ENCODE measurements around the gene PCDHB13.
A peak's percentile ranks its signal among the peaks of the same experiment; 100 is the strongest.
"Not testable (repeated sequence)": the region's sequence is repeated elsewhere in the genome, so short reads cannot be mapped to it uniquely, and the experiment has no call there.

PCDHB13 gene

DNA sequence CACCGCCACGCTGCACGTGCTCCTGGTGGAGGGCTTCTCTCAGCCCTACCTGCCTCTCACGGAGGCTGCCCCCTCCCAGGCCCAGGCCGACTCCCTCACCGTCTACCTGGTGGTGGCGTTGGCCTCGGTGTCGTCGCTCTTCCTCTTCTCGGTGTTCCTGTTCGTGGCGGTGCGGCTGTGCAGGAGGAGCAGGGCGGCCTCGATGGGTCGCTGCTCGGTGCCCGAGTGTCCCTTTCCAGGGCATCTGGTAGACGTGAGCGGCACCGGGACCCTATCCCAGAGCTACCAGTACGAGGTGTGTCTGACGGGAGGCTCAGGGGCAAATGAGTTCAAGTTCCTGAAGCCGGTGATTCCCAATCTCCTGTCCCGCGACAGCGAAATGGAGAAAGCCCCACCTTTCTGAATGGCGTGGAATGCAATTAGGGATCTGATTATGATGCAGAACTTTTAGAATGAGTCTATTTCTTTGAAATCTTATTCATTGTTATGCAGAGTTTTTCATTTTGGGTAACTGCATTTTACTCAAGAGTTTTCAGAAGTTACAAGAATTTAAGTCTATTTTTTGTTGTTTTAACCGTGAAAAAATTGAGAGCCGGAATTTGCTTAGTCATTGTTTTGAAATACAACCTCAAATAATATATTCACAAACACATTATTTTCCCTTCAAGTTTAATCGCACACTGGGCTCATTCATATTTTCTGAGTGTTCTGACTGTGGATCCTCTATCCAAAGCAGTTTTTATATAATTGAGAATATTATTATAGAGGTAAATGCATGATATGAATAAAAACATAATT is 23.0 kb downstream of the PCDHB13 start:
- H3K27ac ChIP-seq: no peak overlapping the region
- no peak for TF ChIP-seq ZFX (IDR thresholded peaks at IDR 0.05; ENCODE audit: borderline replicate concordance)
- TF ChIP-seq, protein P1, sequence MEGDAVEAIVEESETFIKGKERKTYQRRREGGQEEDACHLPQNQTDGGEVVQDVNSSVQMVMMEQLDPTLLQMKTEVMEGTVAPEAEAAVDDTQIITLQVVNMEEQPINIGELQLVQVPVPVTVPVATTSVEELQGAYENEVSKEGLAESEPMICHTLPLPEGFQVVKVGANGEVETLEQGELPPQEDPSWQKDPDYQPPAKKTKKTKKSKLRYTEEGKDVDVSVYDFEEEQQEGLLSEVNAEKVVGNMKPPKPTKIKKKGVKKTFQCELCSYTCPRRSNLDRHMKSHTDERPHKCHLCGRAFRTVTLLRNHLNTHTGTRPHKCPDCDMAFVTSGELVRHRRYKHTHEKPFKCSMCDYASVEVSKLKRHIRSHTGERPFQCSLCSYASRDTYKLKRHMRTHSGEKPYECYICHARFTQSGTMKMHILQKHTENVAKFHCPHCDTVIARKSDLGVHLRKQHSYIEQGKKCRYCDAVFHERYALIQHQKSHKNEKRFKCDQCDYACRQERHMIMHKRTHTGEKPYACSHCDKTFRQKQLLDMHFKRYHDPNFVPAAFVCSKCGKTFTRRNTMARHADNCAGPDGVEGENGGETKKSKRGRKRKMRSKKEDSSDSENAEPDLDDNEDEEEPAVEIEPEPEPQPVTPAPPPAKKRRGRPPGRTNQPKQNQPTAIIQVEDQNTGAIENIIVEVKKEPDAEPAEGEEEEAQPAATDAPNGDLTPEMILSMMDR (IDR thresholded peaks at IDR 0.05): no peak

- TF ChIP-seq ZFX (IDR thresholded peaks at IDR 0.05; ENCODE audit: borderline replicate concordance): no peak
- TF ChIP-seq, protein P1 (IDR thresholded peaks at IDR 0.05): no peak
Observed at GRCh38 chr5:141241496-141241895, 27.8 kb downstream of the PCDHB13 start.

GRCh38 chr5:141245250-141245717 is 31.6 kb downstream of the PCDHB13 start, which contains the start of gene PCDHB15:
PCDHB15 (plus strand) TSS chr5:141245395; CDS start chr5:141245579, 184 bp downstream.
- no peak for TF ChIP-seq ZFX (IDR thresholded peaks at IDR 0.05; ENCODE audit: borderline replicate concordance)
- TF ChIP-seq, protein P1 (IDR thresholded peaks at IDR 0.05): peak; percentile 79
- no peak within 1 kb of the TSS for H3K27ac ChIP-seq

More at GRCh38 chr5:141241496-141241895, 27.8 kb downstream of the PCDHB13 start:
- H3K27ac ChIP-seq: no peak overlapping the region

DNA sequence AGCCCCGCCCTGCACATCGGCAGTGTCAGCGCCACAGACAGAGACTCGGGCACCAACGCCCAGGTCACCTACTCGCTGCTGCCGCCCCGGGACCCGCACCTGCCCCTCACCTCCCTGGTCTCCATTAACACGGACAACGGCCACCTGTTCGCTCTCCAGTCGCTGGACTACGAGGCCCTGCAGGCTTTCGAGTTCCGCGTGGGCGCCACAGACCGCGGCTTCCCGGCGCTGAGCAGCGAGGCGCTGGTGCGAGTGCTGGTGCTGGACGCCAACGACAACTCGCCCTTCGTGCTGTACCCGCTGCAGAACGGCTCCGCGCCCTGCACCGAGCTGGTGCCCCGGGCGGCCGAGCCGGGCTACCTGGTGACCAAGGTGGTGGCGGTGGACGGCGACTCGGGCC is 33.3 kb downstream of the PCDHB13 start:
- H3K27ac ChIP-seq: not testable (repeated sequence)

GRCh38 chr5:141247434-141247833 is 33.7 kb downstream of the PCDHB13 start:
- not testable (repeated sequence) for H3K27ac ChIP-seq

- TF ChIP-seq ZFX (IDR thresholded peaks at IDR 0.05; ENCODE audit: borderline replicate concordance): no peak
- TF ChIP-seq, protein P1 (IDR thresholded peaks at IDR 0.05): no peak
- H3K27ac ChIP-seq: no peak overlapping the region
Observed at GRCh38 chr5:141250576-141250975, 36.9 kb downstream of the PCDHB13 start.

DNA sequence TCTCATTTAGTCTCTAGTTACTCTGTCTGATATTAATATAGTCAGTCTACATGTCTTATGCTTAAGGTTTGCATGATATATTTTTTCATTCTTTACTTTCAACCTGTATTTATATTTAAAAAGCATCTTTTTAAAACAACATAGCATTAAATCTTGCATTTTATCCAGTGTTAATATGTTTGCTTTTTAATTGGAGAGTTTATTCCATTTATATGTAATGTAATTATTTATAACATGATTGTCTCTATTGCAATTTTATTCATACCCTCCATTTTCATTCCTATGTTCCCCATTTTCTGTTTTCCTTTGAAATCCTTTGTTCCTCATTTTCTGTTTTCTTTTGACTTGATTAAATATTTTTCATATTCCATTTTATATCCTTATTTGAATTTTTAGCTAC is 44.7 kb downstream of the PCDHB13 start:
- no peak for TF ChIP-seq ZFX (IDR thresholded peaks at IDR 0.05; ENCODE audit: borderline replicate concordance)
- TF ChIP-seq, protein P1 (IDR thresholded peaks at IDR 0.05): no peak
- H3K27ac ChIP-seq: no peak overlapping the region

DNA sequence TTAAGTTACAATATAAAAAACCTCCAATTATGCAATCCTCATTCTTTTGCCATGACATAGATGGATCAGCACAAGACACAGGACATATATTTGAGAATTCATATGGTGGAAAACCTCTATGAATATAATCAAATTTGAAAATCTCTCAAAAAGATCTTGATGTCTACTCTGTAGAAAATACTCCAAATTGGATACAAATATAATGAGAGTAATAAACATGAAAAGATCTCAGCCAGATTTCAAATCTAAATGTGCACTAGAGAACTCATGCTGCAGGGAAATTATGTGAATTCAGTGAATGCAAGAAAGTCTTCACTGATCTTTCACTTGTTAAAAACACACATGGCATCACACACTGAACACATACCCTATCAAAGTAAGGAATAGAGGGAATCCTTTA is 45.2 kb downstream of the PCDHB13 start:
- H3K27ac ChIP-seq: no peak overlapping the region
- no peak for TF ChIP-seq ZFX (IDR thresholded peaks at IDR 0.05; ENCODE audit: borderline replicate concordance)
- TF ChIP-seq, protein P1 (IDR thresholded peaks at IDR 0.05): no peak

All from 22Rv1 (cell line).